Activated CD4-positive, alpha-beta T cell treated with anti-CD3 and anti-CD28 coated beads, Interleukin-2, amount 50 U/mL, for 16 hours (primary cell): Measurements from ENCODE around the gene TSPAN16.
"Not testable (repeated sequence)": the region's sequence is repeated elsewhere in the genome, so short reads cannot be mapped to it uniquely, and the experiment has no call there.

Source experiments
- DNase-seq: peaks from one replicate; pipeline ENCODE4 v3.0.0-alpha.2; 2020

TSPAN16 gene

GRCh38 chr19:11321191-11322126, 25.5 kb downstream of the TSPAN16 start:
- DNase-seq: no peak

- DNase-seq: no peak
Measured at GRCh38 chr19:11322269-11323024, 26.5 kb downstream of the TSPAN16 start.

GRCh38 chr19:11323601-11324078, 27.7 kb downstream of the TSPAN16 start:
- DNase-seq: no peak

- peak; percentile 84 for DNase-seq
Measured at GRCh38 chr19:11324079-11324661, 28.2 kb downstream of the TSPAN16 start.

- DNase-seq: no peak
Measured at GRCh38 chr19:11324748-11325389, 28.9 kb downstream of the TSPAN16 start.

- DNase-seq: no peak
Measured at GRCh38 chr19:11325544-11325943, 29.6 kb downstream of the TSPAN16 start.

GRCh38 chr19:11330127-11330526, 34.2 kb downstream of the TSPAN16 start:
- no peak for DNase-seq

GRCh38 chr19:11331502-11331901, 35.5 kb downstream of the TSPAN16 start:
- no peak for DNase-seq

GRCh38 chr19:11332822-11333221, 36.9 kb downstream of the TSPAN16 start:
- no peak for DNase-seq

- not testable (repeated sequence) for DNase-seq
Measured at GRCh38 chr19:11333838-11334237, 37.9 kb downstream of the TSPAN16 start.

GRCh38 chr19:11335449-11336146, 39.6 kb downstream of the TSPAN16 start:
- DNase-seq: no peak

- peak; percentile 28 for DNase-seq
Measured at GRCh38 chr19:11337080-11337479, 41.1 kb downstream of the TSPAN16 start.

- no peak for DNase-seq
Measured at GRCh38 chr19:11338121-11338520, 42.2 kb downstream of the TSPAN16 start.

GRCh38 chr19:11338569-11339253, 42.8 kb downstream of the TSPAN16 start:
- DNase-seq: no peak

- peak; percentile 86 for DNase-seq
Measured at GRCh38 chr19:11339254-11340098, 43.5 kb downstream of the TSPAN16 start, which contains the start of gene RAB3D. RAB3D (minus strand) TSS chr19:11339657; CDS start chr19:11337399, 2,258 bp downstream.

- not testable (repeated sequence) for DNase-seq
Measured at GRCh38 chr19:11340099-11340467, 44.1 kb downstream of the TSPAN16 start.

GRCh38 chr19:11342429-11342828, 46.5 kb downstream of the TSPAN16 start:
- DNase-seq: no peak

GRCh38 chr19:11345122-11345803, 49.3 kb downstream of the TSPAN16 start:
- DNase-seq: no peak

GRCh38 chr19:11346104-11346940, 50.4 kb downstream of the TSPAN16 start, which contains the start of the genes CCDC159 and TMEM205:
CCDC159 (plus strand) TSS chr19:11346519; CDS start chr19:11346607, 88 bp downstream.
TMEM205 (minus strand) TSS chr19:11346268; CDS start chr19:11345619, 649 bp downstream.
- peak; percentile 99 for DNase-seq
